ENCODE results near the gene ZNF330. TPM values are rescaled to one million over a fixed set of nuclear protein-coding genes. Genes with fewer than 3 reads are reported as not detected.

Gene ZNF330
- total RNA-seq, 1 donor from 2014 or later = 32.1 TPM

DNA sequence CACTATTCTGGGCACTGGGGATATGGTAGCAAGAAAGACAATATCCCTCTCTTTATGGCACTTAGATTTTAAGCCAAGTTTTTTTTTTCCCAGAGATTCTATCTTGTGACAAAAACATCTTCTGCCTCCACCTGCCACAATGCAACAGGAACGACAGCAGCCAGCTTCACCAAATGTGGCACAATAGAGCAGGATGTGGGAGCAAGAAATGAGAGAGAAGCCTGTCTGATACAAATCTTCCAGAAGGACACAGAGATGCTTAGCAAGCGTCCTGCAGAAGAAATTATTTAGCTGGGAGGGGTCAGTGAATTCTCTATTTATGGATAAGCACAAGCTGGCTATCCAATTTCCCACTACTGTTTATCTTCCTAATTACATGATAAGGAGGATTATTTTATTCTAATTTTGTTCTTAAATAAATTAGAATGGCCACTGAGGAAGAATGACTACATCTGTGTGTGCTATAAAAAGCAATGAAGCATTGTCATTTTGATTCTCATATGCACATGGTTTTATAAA is 27.1 kb upstream of the ZNF330 start:
- FAIRE-seq (no peak), DNase-seq (ENCODE audit: low read depth) (no peak)
- TF ChIP-seq, protein P1, sequence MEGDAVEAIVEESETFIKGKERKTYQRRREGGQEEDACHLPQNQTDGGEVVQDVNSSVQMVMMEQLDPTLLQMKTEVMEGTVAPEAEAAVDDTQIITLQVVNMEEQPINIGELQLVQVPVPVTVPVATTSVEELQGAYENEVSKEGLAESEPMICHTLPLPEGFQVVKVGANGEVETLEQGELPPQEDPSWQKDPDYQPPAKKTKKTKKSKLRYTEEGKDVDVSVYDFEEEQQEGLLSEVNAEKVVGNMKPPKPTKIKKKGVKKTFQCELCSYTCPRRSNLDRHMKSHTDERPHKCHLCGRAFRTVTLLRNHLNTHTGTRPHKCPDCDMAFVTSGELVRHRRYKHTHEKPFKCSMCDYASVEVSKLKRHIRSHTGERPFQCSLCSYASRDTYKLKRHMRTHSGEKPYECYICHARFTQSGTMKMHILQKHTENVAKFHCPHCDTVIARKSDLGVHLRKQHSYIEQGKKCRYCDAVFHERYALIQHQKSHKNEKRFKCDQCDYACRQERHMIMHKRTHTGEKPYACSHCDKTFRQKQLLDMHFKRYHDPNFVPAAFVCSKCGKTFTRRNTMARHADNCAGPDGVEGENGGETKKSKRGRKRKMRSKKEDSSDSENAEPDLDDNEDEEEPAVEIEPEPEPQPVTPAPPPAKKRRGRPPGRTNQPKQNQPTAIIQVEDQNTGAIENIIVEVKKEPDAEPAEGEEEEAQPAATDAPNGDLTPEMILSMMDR (IDR thresholded peaks at IDR 0.05; ENCODE audit: insufficient read depth, low read depth, low read length) = no peak
- TF ChIP-seq EZH2 (IDR thresholded peaks at IDR 0.05; ENCODE audit: insufficient read depth, low read length) = no peak
- no peak overlapping the region for H3K27ac Mint-ChIP-seq (ENCODE audit: unreplicated experiment)
- Histone ChIP-seq H3K36me3 (ENCODE audit: insufficient read depth, low read length) (no peaks in the 10 kb centered on the region), H4K20me1 (ENCODE audit: insufficient read depth, low read length) (no peaks in the 10 kb centered on the region), H3K79me2 (ENCODE audit: insufficient read depth, low read length) (no peaks in the 10 kb centered on the region), H3K27me3 (ENCODE audit: insufficient read depth, low read length) (peaks cover 4% of the 10 kb centered on the region), H2AFZ (ENCODE audit: low read depth, low read length) (no peak overlapping the region), H3K4me2 (ENCODE audit: low read length) (no peak overlapping the region), H3K9me3 (ENCODE audit: insufficient read depth, low read depth, low read length) (no peaks in the 10 kb centered on the region), H3K27ac (ENCODE audit: low read depth, low read length) (no peak overlapping the region), H3K4me3 (ENCODE audit: insufficient read depth, low read depth, low read length) (no peak overlapping the region), H3K4me1 (ENCODE audit: insufficient read depth, low read length) (no peaks in the 10 kb centered on the region), H3K9ac (ENCODE audit: low read length) (no peak overlapping the region)
- H3K4me1 Mint-ChIP-seq (ENCODE audit: low read depth, unreplicated experiment) = no peaks in the 10 kb centered on the region
- no peak overlapping the region for H3K4me3 Mint-ChIP-seq (ENCODE audit: unreplicated experiment)
- no peaks in the 10 kb centered on the region for H3K9me3 Mint-ChIP-seq (ENCODE audit: unreplicated experiment)
- no peaks in the 10 kb centered on the region for H3K36me3 Mint-ChIP-seq (ENCODE audit: low read depth, unreplicated experiment)
- H3K27me3 Mint-ChIP-seq (ENCODE audit: low read depth, unreplicated experiment) = peaks cover 7% of the 10 kb centered on the region

DNA sequence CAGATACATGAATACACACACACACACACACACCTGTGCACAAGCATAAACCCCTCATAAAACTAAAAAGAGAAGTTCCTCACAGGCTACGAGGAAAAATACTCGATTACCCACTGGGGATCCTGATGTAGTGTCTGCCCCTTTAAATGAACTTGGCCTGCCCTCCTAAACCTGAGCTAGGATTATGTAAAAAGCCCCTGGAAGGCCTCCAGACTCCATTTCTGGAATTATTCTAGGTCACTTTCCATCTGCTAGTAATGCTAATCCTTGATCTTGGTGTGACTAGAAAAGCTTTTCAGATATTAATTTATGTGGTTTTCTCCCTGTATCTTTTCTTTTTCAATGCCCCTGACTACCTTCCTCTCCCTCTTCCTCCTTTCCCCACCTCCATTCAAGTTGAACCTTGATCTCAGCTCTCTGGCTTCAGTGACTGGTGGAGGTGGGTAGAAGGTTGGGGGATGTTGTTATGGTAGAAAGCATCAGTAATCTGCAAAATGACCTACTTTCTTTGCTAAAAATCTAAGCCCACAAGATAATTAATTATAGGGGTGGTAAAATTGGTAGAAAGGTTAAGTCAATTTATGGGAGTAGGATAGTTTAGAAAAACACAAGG is 25.5 kb upstream of the ZNF330 start:
- Histone ChIP-seq H3K36me3 (ENCODE audit: insufficient read depth, low read length) (no peaks in the 10 kb centered on the region), H3K9ac (ENCODE audit: low read length) (no peak overlapping the region), H2AFZ (ENCODE audit: low read depth, low read length) (no peak overlapping the region), H3K4me2 (ENCODE audit: low read length) (no peak overlapping the region), H3K9me3 (ENCODE audit: insufficient read depth, low read depth, low read length) (no peaks in the 10 kb centered on the region), H3K79me2 (ENCODE audit: insufficient read depth, low read length) (no peaks in the 10 kb centered on the region), H4K20me1 (ENCODE audit: insufficient read depth, low read length) (no peaks in the 10 kb centered on the region), H3K27ac (ENCODE audit: low read depth, low read length) (no peak overlapping the region), H3K27me3 (ENCODE audit: insufficient read depth, low read length) (peaks cover 4% of the 10 kb centered on the region), H3K4me3 (ENCODE audit: insufficient read depth, low read depth, low read length) (no peak overlapping the region), H3K4me1 (ENCODE audit: insufficient read depth, low read length) (no peaks in the 10 kb centered on the region)
- no peak for TF ChIP-seq EZH2 (IDR thresholded peaks at IDR 0.05; ENCODE audit: insufficient read depth, low read length)
- TF ChIP-seq, protein P1 (IDR thresholded peaks at IDR 0.05; ENCODE audit: insufficient read depth, low read depth, low read length) = no peak
- H3K4me3 Mint-ChIP-seq (ENCODE audit: unreplicated experiment) = no peak overlapping the region
- no peaks in the 10 kb centered on the region for H3K36me3 Mint-ChIP-seq (ENCODE audit: low read depth, unreplicated experiment)
- FAIRE-seq (no peak), DNase-seq (ENCODE audit: low read depth) (no peak)
- peaks cover 4% of the 10 kb centered on the region for H3K27me3 Mint-ChIP-seq (ENCODE audit: low read depth, unreplicated experiment)
- no peaks in the 10 kb centered on the region for H3K4me1 Mint-ChIP-seq (ENCODE audit: low read depth, unreplicated experiment)
- no peaks in the 10 kb centered on the region for H3K9me3 Mint-ChIP-seq (ENCODE audit: unreplicated experiment)
- no peak overlapping the region for H3K27ac Mint-ChIP-seq (ENCODE audit: unreplicated experiment)

DNA sequence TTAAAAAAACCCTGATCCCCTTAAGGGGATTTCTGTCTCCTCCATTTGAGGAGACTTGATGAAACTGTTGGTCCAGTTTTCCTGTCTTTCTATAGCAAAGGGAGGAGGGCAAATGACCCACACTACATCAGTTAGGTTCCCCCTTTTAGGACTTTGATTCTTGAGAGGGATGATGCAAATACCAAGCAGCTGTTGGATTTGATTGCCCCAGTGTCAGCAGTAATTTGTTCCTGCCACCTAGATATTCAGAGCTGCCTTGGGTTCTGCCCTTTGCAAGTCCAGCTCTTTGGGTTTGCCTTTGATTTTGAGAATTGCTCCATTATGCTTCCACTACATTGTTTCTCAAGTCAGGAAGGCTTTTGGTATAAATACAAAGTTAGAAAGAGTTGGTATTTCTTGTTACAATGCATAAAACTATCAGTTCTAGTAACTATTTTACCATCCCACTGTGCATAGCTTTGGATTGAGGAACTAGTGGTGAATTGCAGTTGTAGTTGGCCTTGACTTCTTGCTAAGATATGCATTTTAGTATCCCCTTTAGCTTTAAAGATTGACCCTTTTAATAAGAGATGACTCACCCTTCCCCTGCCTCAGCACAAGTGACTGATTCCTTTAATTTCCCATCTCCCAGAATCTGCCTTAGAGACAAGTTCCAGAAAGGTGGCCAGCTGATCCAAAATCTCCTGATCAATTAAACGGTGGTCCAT is 24.3 kb upstream of the ZNF330 start:
- no peak overlapping the region for H3K4me3 Mint-ChIP-seq (ENCODE audit: unreplicated experiment)
- no peak for FAIRE-seq
- no peak overlapping the region for H3K27ac Mint-ChIP-seq (ENCODE audit: unreplicated experiment)

More for the DNA sequence above, 24.3 kb upstream of the ZNF330 start:
- peaks cover 4% of the 10 kb centered on the region for H3K27me3 Mint-ChIP-seq (ENCODE audit: low read depth, unreplicated experiment)
- no peaks in the 10 kb centered on the region for H3K4me1 Mint-ChIP-seq (ENCODE audit: low read depth, unreplicated experiment)
- Histone ChIP-seq H3K4me1 (ENCODE audit: insufficient read depth, low read length) (no peaks in the 10 kb centered on the region), H3K9me3 (ENCODE audit: insufficient read depth, low read depth, low read length) (no peaks in the 10 kb centered on the region), H3K4me3 (ENCODE audit: insufficient read depth, low read depth, low read length) (no peak overlapping the region), H3K27ac (ENCODE audit: low read depth, low read length) (no peak overlapping the region), H3K27me3 (ENCODE audit: insufficient read depth, low read length) (peaks cover 4% of the 10 kb centered on the region), H3K4me2 (ENCODE audit: low read length) (no peak overlapping the region), H3K9ac (ENCODE audit: low read length) (no peak overlapping the region), H2AFZ (ENCODE audit: low read depth, low read length) (no peak overlapping the region), H4K20me1 (ENCODE audit: insufficient read depth, low read length) (no peaks in the 10 kb centered on the region), H3K79me2 (ENCODE audit: insufficient read depth, low read length) (no peaks in the 10 kb centered on the region), H3K36me3 (ENCODE audit: insufficient read depth, low read length) (no peaks in the 10 kb centered on the region)
- no peaks in the 10 kb centered on the region for H3K36me3 Mint-ChIP-seq (ENCODE audit: low read depth, unreplicated experiment)
- TF ChIP-seq, protein P1 (IDR thresholded peaks at IDR 0.05; ENCODE audit: insufficient read depth, low read depth, low read length) = no peak
- no peak for TF ChIP-seq EZH2 (IDR thresholded peaks at IDR 0.05; ENCODE audit: insufficient read depth, low read length)
- no peak for DNase-seq (ENCODE audit: low read depth)
- no peaks in the 10 kb centered on the region for H3K9me3 Mint-ChIP-seq (ENCODE audit: unreplicated experiment)

All from astrocyte (in vitro differentiated cells and primary cell).